Erythroblast (primary cell): ENCODE data around the gene IQCK.
"Not testable (repeated sequence)": the region's sequence is repeated elsewhere in the genome, so short reads cannot be mapped to it uniquely, and the experiment has no call there.

ENCODE experiments used
- DNase-seq, 2 experiments: peaks; one replicate each; lab custom pipeline; 2025; lab: John Stamatoyannopoulos, UW
- GATA1 ChIP-seq: IDR thresholded peaks from 2 replicates; pipeline ENCODE4 v1.6.1; 2011; ENCODE audit warnings: low read depth, mild to moderate bottlenecking, control low read depth, low read length, moderate library complexity
- POLR2A ChIP-seq: IDR thresholded peaks from 2 replicates; pipeline ENCODE4 v1.6.1; 2011; ENCODE audit warnings: mild to moderate bottlenecking, low read length

IQCK gene

DNA sequence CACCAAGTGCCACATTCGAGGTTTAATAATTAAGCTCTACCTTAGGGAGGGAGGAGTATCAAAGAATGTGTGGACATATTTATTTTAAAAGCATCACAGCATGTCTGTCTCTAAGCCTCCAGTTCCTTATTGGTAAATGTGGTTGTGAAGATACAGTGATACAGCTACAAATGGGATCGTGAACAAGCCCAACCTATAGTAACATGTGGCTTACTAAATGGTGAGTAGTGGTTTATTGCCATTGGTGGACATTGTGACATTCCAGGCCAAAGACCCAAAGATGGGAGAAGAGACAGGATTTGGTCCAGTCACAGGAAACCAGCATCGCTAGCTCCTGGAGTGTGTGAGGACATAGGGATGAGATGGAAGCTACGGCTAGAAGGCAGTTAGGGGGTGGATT lies 51.2 kb downstream of the IQCK start:
- TF ChIP-seq POLR2A (no peak), GATA1 (no peak)
- no peak for DNase-seq

DNA sequence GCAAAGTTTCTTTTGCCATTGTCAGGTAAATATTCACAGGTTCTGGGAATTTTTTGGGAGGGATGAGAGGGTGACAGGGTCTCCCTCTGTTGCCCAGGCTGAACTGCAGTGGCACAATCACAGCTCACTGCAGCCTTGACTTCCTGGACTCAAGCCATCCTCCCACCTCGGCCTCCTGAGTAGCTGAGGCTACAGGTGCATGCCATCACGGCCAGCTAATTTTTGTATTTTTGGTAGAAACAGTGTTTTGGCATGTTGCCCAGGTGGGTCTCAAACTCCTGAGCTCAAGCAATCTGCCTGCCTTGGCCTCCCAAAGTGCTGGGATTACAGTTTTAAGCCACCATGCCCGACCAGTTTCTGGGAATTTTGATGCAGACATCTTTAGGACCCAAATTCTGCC lies 53.0 kb downstream of the IQCK start:
- TF ChIP-seq POLR2A (no peak), GATA1 (no peak)

DNA sequence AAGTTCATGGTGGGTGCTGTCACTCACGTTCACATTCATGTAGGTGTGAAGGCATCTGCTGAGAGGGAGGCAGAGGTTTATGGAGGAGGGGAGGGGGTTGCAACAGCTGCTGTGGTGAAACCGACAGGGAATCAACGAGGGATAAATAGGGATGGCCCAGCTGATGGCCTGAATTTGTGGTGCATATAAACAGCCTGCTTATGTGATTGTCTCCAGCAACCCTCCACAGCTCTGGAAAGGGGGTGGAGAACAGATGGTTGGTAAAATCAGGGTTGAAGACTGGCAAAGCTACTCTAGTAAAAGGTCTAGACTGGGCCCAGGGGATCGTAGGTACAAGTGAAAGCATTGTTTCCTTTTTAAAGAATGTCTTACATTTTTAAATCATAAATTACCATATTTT lies 53.7 kb downstream of the IQCK start:
- no peak for DNase-seq
- no peak for TF ChIP-seq GATA1
- no peak for TF ChIP-seq POLR2A

More for the DNA sequence above, 53.0 kb downstream of the IQCK start:
- DNase-seq = no peak

DNA sequence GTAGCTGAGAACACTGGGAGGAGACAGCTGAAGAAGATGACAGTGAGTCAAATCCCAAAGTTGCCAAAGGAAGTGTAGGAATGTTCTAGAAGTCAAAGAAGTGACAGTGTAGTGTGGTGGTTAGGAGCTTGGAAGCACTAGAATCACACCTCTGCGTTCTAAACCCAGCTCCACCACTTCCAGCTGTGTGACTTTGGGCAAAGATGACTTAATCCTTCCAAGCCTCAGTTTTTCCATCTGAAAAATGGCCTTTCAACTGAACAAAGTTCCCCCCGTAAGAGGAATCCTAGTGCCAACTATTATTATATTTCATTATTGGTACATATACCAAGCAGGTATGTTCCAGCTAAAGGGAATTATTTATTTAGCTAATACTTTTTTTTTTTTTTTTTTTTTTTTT lies 56.0 kb downstream of the IQCK start:
- no peak for DNase-seq
- no peak for TF ChIP-seq GATA1
- TF ChIP-seq POLR2A = no peak

DNA sequence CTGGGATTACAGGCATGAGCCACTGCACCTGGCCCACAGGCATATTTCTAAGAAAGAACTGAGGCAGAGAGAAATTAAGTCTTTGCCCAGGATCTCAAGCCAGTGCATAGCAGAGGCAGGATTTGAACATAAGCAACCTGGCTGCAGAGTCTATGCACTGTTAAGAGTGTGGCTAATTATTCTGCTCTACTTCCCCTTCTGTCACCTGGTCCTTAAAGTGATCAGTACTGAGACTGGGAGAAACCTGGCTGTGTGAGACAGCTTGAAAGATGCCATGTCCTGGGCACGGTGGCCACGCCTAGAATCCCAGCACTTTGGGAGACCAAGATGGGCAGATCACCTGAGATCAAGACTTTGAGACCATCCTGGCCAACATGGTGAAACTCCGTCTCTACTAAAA lies 58.1 kb downstream of the IQCK start:
- no peak for DNase-seq
- no peak for TF ChIP-seq GATA1
- TF ChIP-seq POLR2A = no peak

DNA sequence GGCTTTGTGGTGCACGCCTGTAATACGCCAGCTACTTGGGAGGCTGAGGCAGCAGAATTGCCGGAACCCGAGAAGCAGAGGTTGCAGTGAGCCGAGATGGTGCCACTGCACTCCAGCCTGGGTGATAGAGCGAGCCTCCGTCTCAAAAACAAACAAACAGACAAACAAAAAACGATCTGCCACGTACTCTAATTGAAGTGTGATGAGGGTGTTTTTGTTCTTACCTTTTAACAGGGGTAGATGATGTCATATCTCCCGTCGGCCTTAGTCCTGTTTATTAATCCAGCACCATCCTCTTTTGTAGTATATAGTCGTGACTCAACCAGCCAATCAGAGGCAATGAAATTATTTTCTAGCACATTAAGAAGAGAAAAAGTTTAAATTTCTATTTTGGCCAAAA lies 58.5 kb downstream of the IQCK start:
- no peak for DNase-seq
- TF ChIP-seq GATA1 = no peak
- no peak for TF ChIP-seq POLR2A

DNA sequence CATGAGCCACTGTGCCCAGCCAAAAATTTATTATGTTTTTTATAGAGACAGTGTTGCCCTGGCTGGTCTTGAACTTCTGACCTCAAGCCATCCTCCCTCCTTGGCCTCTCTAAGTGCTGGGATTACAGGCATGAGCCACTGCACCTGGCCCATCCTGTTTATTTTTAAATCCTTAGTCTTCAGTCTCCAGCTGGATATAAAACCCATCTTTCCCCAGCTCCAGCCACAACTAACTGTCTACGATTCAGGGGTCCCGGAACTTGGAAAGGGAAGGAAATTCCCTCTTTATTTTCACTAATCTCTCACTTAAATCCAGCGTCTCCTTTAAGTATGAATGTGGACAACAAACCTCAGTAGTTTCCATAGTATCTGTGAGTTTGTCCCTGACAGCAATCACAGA lies 62.2 kb downstream of the IQCK start:
- TF ChIP-seq GATA1 = no peak
- TF ChIP-seq POLR2A = no peak

DNA sequence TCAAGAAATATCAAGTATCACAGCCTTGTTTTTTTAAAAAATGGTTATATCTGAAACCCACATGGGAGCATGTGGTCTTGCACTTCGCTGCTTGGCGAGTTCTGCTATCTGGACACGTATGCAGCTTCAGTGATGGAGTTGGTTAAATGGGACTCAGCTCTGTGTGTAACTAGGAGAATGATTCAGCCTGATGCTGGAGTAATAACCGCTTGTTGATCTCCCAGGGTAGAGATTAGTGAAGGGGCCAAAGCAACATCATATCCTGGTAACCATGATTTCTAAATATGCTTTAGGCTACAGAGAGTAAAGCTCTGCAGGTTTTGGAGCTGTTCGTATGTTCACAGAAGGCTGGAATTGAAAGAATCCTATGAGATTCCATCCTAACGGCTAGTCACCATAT lies 63.2 kb downstream of the IQCK start:
- DNase-seq = no peak
- TF ChIP-seq POLR2A (no peak), GATA1 (no peak)

More for the DNA sequence above, 62.2 kb downstream of the IQCK start:
- DNase-seq = no peak

DNA sequence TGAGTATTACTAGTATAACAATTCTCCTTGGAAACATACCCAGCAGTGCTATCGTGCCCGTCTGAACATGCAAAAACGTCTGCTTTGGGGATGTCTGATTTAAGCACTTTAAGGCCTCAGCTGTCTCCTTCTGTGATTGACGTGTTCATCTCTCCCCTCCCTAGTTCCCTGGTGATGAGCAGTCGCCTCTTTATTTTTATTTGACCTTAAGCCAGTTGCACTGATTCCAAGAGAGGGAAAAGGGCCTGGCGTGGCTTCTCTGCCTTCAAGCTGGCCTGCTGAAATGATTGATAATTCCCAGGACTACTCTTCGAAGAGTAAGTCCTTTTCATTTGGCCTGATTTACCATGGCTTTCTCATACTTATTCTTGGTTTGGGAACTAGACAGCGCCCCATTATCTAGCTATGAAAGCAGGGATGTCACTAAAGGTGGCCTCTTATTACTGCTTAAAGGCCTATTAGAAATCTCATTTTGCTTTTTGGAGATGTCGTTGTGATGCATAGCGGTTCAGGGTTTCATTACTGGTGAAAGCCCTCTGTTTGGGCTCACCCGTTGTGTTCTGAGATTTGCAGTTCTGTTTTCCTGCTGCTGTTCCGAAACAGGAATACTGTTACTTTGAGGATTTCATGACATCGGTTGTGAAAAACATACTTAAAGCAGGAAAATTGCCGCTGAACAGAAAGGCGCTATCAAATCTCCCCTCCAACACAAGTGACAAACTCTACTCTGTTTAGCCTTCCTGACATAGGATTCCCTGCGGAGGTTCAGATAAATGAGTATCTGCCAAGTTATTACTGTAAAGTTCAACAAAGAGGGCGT lies 65.5 kb downstream of the IQCK start:
- DNase-seq = no peak
- no peak for TF ChIP-seq POLR2A
- TF ChIP-seq GATA1 = no peak

DNA sequence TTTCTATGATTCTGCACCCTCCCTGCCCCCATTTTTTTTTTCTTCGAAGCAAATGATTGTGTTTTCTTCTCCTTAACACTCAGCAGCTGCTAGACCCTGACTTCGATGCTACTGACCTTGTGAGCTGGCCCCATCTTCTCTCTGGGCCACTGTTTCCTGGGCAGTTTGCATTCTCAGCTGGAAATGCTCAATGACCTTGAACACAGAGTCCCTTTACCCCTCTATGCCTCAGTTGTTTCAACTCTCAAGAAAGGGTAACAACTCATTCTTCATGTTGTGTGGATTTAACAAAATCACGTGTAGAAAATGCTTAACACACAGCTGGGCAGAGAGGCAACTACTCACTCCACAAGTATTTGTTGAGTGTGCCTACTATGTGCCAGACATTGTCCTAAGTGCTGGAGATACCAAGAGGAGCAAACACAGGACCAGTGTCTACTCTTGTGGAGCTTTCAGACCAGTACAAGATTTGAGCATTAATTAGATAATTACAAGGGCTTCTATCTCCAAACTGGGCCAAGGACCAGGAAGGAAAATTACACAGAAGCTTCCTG lies 66.2 kb downstream of the IQCK start:
- DNase-seq = no peak
- no peak for TF ChIP-seq POLR2A
- TF ChIP-seq GATA1 = no peak

DNA sequence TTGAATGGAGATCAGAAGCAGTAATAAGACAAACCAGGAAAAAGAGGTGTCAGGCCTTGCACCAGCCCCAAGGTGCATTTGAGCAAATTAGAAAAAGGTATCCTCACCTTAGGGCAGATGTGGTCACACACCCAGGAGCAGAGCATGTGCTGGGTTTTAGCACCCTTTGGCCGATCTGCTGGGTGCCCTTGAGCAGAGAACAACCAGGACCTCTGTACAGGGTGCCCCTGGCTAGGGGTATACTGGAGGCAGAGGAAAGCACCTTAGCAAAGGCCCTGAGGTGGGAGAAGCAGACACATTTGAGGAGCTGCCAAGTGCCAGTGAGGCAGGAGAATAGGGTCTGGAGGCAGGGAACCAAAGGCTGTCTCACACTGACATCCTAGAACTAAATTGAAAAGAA lies 67.0 kb downstream of the IQCK start:
- no peak for DNase-seq
- TF ChIP-seq POLR2A (no peak), GATA1 (no peak)

DNA sequence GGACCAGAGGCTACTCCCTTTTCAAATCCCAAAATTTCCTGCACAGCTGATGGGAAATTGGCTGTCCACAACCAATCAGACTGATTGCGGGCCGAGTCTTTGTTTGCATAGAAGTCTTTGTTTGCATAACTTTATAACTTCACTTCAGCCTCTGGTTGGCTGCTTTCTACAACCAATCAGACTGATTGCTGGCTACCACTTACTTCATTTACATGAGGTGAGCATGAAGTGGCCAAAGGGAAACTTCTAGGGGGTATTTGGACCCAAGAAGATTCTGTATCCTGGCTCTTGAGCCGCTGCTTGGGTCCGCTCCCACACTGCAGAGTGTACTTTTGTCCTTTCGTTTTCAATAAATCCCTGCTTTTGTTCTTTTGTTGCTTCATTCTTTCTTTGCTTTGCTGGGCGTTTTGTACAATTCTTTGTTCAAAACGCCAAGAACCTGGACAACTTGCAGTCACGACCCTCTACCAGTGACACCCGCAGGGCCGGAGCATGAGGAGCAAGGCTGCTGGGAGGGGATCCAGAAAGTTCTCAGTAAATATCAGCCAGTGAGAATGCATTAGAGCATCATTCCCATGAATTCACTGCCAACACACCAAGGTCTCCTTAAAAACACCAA lies 67.5 kb downstream of the IQCK start:
- DNase-seq = no peak
- TF ChIP-seq GATA1 (no peak), POLR2A (no peak)

DNA sequence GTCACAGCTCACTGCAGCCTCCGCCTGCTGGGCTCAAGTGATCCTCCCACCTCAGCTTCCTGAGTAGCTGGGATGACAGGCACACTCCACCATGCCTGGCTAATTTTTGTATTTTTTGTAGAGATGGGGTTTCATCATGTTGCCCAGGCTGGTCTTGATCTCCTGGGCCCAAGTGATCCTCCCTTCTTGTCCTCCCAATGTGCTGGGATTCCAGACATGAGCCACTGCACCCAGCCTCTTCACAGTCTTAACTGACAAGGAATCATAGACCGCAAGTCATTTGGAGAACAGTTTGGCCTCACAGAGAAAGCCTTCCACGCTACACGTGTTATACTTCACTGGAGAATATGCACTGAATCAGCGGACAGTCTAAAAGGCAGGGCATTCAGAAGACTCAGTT lies 83.3 kb downstream of the IQCK start:
- not testable (repeated sequence) for DNase-seq

DNA sequence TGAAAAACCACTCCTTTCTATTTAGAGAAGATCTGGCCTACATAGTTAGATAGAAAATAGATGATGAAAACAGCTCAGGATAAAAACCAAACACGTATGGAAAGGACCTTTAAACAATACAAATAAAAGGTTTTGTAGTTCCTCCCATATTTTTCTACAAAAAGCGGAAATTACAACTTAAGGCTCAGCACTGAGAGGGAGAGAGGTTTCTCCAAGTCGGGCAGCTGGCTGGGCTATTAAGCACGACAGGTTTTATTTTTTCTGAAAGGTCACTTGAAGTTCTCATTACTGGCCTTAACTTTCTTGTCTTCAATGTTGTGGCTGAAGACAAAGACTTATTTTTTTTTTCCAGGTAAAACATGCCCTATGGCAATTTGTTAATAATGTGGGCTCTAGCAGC lies 83.8 kb downstream of the IQCK start:
- DNase-seq = not testable (repeated sequence)
